OCI-M2 (cell line): Measurements from ENCODE around the gene RACK1.
"Not testable (repeated sequence)": the region's sequence is repeated elsewhere in the genome, so short reads cannot be mapped to it uniquely, and the experiment has no call there.

Experiments
- DNase-seq: peaks from one replicate; lab custom pipeline; 2025; ENCODE audit not compliant: unreplicated experiment; lab: John Stamatoyannopoulos, UW

The RACK1 gene

GRCh38 chr5:181217111-181217802, 26.4 kb downstream of the RACK1 start:
- DNase-seq, result no peak

DNA sequence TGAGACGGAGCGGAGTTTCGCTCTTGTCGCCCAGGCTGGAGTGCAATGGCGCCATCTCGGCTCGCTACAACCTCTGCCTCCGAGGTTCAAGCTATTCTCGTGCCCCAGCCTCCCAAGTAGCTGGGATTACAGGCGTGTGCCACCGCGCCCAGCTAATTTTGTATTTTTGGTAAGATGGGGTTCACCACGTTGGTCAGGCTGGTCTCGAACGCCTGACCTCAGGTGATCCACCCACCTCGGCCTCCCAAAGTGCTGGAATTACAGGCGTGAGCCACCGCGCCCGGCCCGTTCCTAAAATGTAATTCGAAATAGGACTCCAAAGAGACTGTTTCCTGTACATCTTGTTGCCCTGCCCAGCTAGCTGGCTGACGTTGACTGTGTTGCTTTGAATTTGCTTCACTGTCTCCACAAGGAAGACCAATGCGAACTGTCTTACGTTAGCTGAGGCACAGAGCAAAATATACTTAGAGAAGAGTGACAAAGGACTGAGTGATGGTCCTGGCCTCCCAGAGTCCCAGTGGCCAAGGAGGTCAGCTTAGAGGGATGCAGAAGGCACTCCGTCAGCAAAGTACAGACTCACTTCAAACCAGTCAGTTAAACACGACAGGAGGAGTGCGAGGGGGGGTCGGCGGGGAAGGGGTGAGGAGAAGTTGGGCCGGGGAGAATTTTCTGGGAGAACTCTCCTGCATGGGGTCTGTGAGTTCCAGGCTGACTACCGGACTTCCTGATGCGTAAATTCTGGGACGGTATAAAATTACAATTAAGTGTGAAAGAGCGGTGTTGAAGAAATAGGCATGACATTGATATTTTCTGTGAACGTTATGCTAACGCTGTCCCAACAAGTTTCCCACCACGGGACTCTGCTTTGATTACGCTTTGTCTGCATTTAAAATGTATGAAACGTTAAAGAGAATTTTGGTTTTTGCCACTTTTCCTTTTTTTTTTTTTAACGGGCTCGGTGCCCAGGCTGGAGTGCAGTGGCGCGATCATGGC, 27.4 kb downstream of the RACK1 start:
- no peak for DNase-seq

DNA sequence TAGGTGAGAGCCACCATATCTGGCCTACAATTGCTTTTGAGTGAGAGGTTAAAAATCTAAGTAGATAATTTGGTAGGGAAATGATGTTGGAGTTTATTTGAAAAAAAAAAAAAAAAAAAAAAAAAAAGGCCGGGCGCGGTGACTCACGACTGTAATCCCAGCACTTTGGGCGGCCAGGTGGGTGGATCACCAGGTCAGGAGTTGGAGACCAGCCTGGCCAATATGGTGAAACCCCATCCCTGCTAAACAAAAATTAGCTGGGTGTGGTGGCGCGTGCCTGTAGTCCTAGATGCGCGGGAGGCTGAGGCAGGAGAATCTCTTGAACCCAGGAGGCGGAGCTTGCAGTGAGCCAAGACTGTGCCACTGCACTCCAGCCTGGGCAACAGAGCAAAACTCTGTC, 29.5 kb downstream of the RACK1 start:
- DNase-seq, result not testable (repeated sequence)

DNA sequence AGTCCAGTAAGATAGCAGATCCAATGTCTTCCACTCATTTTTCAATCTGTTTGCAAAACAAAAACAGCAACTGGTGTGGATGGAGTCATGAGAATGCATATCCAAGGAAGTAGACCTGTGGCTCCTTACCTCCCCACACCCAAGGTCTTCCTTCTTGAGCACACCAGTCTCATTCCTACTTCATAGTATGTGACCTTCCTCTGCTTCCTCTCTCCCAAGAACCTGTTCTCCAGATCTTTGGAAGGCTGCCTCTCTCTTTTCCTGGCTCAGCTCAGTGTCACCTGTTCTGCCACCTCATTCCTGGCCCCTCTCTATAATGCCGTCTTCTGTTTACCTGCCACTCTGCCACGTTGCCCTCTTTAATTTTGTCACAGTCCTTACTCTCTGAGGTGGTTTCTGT, 30.8 kb downstream of the RACK1 start:
- DNase-seq, result no peak

DNA sequence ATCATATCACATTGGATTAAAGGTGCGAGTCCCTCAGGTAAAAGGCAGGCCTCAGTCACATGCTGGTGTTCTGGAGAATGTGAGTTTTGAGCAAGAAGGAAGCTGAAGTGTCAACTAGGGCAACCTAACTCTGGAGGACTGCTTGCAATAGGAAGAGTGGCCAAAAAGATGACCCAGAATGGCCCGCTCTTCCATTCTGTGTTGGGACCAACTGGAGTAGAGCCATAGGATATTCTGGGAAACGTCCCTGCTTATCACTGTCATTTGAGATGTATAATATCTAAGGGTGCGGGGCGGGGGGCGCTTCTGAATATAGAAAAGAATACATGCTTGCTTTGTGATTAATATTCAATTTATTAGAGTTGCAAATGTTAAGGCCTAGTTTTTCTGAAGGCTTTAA, 31.6 kb downstream of the RACK1 start:
- DNase-seq, result no peak

GRCh38 chr5:181211208-181211607, 32.5 kb downstream of the RACK1 start:
- DNase-seq, result no peak

GRCh38 chr5:181210698-181211097, 33.0 kb downstream of the RACK1 start:
- DNase-seq, result not testable (repeated sequence)

DNA sequence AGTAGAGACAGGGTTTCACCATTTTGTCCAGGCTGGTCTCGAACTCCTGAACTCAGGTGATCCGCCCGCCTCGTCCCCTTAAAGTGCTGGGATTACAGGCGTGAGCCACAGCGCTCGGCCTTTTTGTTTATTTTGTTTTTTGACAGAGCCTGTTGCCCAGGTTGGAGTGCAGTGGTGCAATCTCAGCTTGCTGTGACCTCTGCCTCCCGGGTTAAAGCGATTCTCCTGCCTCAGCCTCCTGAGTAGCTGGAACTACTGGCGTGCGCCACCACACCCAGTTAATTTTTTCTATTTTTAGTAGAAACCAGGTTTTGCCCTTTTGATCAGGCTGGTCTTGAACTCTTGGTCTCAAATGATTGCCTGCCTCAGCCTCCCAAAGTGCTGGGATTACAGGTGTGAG, 33.6 kb downstream of the RACK1 start:
- not testable (repeated sequence) for DNase-seq

- DNase-seq, result not testable (repeated sequence)
Observed at GRCh38 chr5:181209006-181209405, 34.7 kb downstream of the RACK1 start.

GRCh38 chr5:181207960-181208253, 35.8 kb downstream of the RACK1 start:
- no peak for DNase-seq

DNA sequence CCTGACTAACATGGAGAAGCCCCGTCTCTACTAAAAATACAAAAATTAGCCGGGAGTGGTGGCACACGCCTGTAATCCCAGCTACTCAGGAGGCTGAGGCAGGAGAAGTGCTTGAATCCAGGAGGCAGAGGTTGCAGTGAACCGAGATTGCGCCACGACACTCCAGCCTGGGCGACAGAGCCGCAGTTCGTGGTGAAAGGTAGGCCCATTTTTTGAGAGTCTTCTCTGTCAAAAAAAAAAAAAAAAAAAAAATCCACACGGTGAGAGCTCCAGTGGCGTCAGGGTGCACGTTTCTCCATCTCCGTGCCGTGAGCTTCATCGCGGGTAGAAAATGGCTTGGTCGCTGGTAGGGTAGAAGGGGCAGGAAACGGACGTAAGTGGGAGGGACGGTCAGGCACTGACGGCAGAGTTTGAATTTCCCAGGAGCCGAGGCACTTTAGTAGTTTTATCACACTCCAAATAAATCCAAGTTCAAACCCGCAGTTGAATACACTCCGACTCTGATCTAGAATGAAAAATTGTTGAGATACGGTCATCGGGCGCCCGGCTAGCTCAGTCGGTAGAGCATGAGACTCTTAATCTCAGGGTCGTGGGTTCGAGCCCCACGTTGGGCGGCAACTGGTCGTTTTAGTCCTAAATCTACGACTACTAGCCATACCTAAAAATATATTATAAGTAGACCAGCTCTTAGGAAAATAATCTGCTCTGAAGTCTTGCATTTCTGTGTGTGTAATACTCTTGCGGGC, 36.3 kb downstream of the RACK1 start:
- DNase-seq, result no peak

DNA sequence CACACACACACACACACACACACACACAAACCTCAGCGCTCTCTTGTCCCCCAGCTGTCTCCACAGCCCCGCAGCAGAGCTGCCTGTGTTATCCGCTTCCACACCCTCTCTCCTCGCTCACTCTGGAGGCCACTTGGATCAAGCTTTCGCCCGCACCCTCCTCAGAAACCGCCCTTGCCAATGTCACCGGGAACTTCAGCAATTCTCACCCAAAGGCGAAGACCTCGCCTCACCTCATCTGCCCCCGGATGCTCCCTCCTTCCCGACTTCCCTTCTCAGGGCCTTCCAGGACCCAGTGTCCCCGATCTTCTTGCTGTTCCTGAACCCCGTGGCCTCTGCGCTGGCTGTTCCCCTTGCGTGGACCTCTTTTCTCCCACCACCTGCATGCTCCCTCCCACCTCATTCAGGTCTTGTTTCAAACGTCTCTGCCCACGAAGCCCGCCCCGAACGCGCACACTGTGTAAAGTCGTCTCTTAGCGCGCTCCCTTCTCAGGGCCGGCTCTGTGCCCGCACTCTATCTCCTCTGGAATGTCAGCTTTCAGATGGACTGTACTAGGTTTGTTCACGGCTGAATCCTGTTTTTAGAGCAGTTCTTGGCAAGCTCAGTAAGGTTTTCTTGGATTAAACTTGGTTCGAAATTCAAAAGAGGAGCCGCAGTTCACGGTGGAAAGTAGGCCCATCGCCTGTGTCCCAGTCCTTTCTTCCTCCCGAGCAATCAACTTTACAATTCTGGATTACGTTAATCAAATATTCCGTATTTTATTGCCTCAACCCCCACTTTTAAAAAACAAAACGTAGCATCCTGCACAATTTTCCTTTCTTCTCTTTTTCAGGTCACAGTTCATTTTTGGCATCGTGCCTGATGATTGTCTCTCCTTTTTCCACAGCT, 37.7 kb downstream of the RACK1 start:
- DNase-seq, result no peak

DNA sequence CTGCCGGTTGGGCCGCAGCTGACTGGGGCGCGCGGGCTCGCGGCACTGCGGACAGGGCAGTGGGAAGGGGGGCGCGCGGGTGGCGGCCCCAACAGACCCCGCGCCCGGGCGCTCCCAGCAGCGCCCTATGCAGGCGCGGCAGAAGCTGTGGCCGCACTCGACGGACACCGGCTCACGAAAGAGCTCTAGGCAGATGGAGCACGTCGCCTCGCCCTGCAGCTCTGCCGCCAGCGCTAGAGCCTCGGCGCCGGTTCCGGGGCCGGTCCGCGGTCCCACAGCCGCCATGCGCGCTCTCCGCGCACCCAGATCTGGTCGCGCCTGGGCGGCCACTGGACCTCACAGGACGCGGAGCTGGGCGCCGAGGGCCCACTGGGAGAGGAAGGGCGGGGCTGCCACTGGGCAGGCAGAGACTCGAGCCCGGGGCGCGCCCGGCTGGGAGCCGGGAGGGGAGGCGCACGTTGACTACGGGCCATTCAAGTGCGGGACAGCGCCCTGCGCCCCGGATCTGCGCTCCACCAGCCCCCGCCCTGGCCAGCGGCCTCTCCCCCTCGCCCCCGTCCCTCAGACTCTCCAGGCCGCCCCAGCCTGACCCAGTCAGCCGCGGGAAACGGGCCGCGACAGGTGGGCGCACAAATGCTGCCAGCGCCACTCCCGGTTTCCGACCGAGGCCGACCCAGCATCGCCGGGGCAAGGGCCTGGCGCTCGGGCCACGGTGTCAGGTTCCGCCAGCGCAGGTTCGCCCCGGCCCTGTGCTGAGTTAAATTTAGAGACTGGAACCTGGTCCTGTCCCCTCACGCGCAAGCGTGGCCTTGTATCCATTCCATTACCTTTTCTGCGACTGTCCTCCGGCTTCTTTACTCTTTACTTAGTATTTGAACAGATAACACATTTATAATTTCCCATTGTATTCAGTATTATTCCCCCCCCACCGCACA, 38.6 kb downstream of the RACK1 start, which contains the start of gene TRIM7:
TRIM7 (minus strand) TSS at position 371 of the 935 bp plus-strand sequence; CDS start at position 285, 86 bp downstream.
- no peak for DNase-seq

GRCh38 chr5:181204113-181204825, 39.4 kb downstream of the RACK1 start:
- DNase-seq, result no peak

DNA sequence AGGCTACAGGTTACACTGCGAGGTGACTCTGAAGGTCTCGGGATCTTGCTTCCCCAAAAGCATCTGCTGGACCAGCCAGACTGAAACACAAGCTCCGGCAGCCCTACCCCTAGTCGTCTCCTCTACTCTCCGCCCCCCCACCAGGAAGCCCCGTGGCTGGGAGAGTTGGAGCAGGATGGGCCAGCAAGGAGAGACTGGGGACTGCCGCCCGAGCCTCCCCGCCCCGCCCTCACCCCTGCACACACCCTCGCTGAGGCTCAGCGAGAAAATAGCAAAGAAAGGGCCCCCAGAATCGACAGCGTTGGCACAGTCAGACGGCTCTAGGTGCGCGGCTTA, 40.0 kb downstream of the RACK1 start:
- DNase-seq, result no peak

GRCh38 chr5:181203093-181203711, 40.5 kb downstream of the RACK1 start:
- no peak for DNase-seq

GRCh38 chr5:181200816-181201215, 42.9 kb downstream of the RACK1 start:
- no peak for DNase-seq

- no peak for DNase-seq
Observed at GRCh38 chr5:181199881-181200638, 43.6 kb downstream of the RACK1 start.
